A549 (cell line): ENCODE data around the gene CCDC157. TPM values are rescaled to one million over a fixed set of nuclear protein-coding genes. Genes with fewer than 3 reads are reported as not detected.
A peak's percentile ranks its signal among the peaks of the same experiment; 100 is the strongest.

ENCODE experiments used
- ATAC-seq, 2 experiments: fragments of 200-7000 bp in 1 of 2; fragments of >200 bp in 1 of 2; cut with Nextera tagmentation in 1 of 2; cut with Tn5 transposase in 1 of 2; 3 replicates each; pipeline versions ENCODE4 v1.8.0 to v1.9.1; 2018 to 2020; ENCODE audit warnings: mild to moderate bottlenecking in 1 of 2, moderate library complexity in 1 of 2
- CTCF ChIA-PET: fragments of 300-600 bp; sonication (Branson Sonifier 250); formaldehyde crosslinking; extraction: SDS; loops from one replicate; lab custom pipeline; 2021; ENCODE audit warnings: antibody characterized with exemption, inconsistent platforms; lab: Yijun Ruan, JAX
- POLR2A ChIA-PET: fragments of 350-600 bp; formaldehyde crosslinking; extraction: SDS; loops from one replicate; lab custom pipeline; 2021; ENCODE audit warnings: antibody characterized with exemption, inconsistent platforms; lab: Yijun Ruan, JAX
- DNase-seq, 2 experiments: peaks; one replicate each; pipeline versions ENCODE4 v3.0.0 to v3.0.0-alpha.2; 2011 to 2016; ENCODE audit warnings: low read depth in 1 of 2, low spot score in 1 of 2
- FAIRE-seq: peaks from 2 replicates; lab custom pipeline; 2011; peaks lifted over from hg19 to GRCh38; lab: Jason Lieb, UNC
- H3K27ac ChIP-seq, 2 experiments: fragments of >200 bp; sonication (Bioruptor Twin); formaldehyde crosslinking; 3 replicates each; pipeline ENCODE4 v1.5.1; 2016 to 2017
- H3K4me1 ChIP-seq: fragments of >200 bp; sonication (Bioruptor Twin); formaldehyde crosslinking; 3 replicates; pipeline ENCODE4 v1.6.1; 2016
- H3K4me2 ChIP-seq: fragments of >200 bp; sonication (Bioruptor Twin); formaldehyde crosslinking; 3 replicates; pipeline ENCODE4 v1.6.1; 2016
- H3K4me3 ChIP-seq: fragments of >200 bp; sonication (Bioruptor Twin); formaldehyde crosslinking; 3 replicates; pipeline ENCODE4 v1.5.1; 2016
- H3K9me3 ChIP-seq: fragments of >200 bp; sonication (Bioruptor Twin); formaldehyde crosslinking; 3 replicates; pipeline ENCODE4 v1.6.1; 2016
- BHLHE40 ChIP-seq: IDR thresholded peaks from 2 replicates; pipeline ENCODE4 v1.6.1; 2012; ENCODE audit warnings: low read depth, low read length, inconsistent platforms
- CBX2 ChIP-seq: fragments of 200-600 bp; sonication (generic); IDR thresholded peaks from 2 replicates; pipeline ENCODE4 v1.6.1; 2016; ENCODE audit warnings: low read depth, mild to moderate bottlenecking, borderline replicate concordance
- CEBPB ChIP-seq, 2 experiments: fragments of >200 bp in 1 of 2; sonication (Bioruptor Twin) in 1 of 2; formaldehyde crosslinking in 1 of 2; IDR thresholded peaks; 2 replicates each; pipeline ENCODE4 v1.6.1; 2012 to 2016
- CHD2 ChIP-seq: fragments of 150-350 bp; IDR thresholded peaks from 2 replicates; pipeline ENCODE4 v1.6.1; 2014; ENCODE audit warnings: low read length; ENCODE audit not compliant: partially characterized antibody
- CHD4 ChIP-seq: fragments of 200-600 bp; sonication (generic); IDR thresholded peaks from 2 replicates; pipeline ENCODE4 v1.6.1; 2016; ENCODE audit warnings: antibody characterized with exemption, mild to moderate bottlenecking, borderline replicate concordance
- E2F6 ChIP-seq: IDR thresholded peaks from 2 replicates; pipeline ENCODE4 v1.6.1; 2012; ENCODE audit warnings: low read depth, borderline replicate concordance
- EHF ChIP-seq: fragments of 250-450 bp; sonication (Bioruptor Pico); IDR thresholded peaks from 2 replicates; pipeline ENCODE4 v1.5.0; 2020; ENCODE audit warnings: mild to moderate bottlenecking
- FOSL2 ChIP-seq, 2 experiments: fragments of 450-650 bp in 1 of 2; fragments of >200 bp in 1 of 2; sonication (Bioruptor Twin) in 1 of 2; formaldehyde crosslinking; IDR thresholded peaks; 2 replicates each; pipeline versions ENCODE4 v1.5.0 to v1.6.1; 2016 to 2020; ENCODE audit warnings: mild to moderate bottlenecking in 1 of 2, moderate library complexity in 1 of 2
- FOXS1 ChIP-seq: fragments of 250-450 bp; sonication (Bioruptor Pico); IDR thresholded peaks from 2 replicates; pipeline ENCODE4 v1.5.0; 2020; ENCODE audit warnings: mild to moderate bottlenecking, moderate library complexity
- GATA3 ChIP-seq: IDR thresholded peaks from 2 replicates; pipeline ENCODE4 v1.6.1; 2012; ENCODE audit warnings: borderline replicate concordance
- HMGXB4 ChIP-seq: fragments of 250-450 bp; sonication (Bioruptor Pico); IDR thresholded peaks from 2 replicates; pipeline ENCODE4 v1.5.0; 2021; ENCODE audit warnings: mild to moderate bottlenecking, moderate library complexity, borderline replicate concordance
- JUN ChIP-seq, 2 experiments: fragments of >200 bp; sonication (Bioruptor Twin); formaldehyde crosslinking; IDR thresholded peaks; 2 replicates in 1 of 2; 3 replicates in 1 of 2; pipeline ENCODE4 v1.6.1; 2016 to 2017
- MAX ChIP-seq: IDR thresholded peaks from 2 replicates; pipeline ENCODE4 v1.6.1; 2012
- MAZ ChIP-seq: fragments of 150-350 bp; IDR thresholded peaks from 2 replicates; pipeline ENCODE4 v1.6.1; 2014; ENCODE audit warnings: antibody characterized with exemption, low read depth, low read length, borderline replicate concordance
- MYC ChIP-seq: IDR thresholded peaks from 2 replicates; pipeline ENCODE4 v1.6.1; 2012; ENCODE audit warnings: mild to moderate bottlenecking, inconsistent platforms, low read length, improper control_type of control experiment, borderline replicate concordance
- PBX3 ChIP-seq: IDR thresholded peaks from 2 replicates; pipeline ENCODE4 v1.6.1; 2012
- POLR2A ChIP-seq: IDR thresholded peaks from 2 replicates; pipeline ENCODE4 v1.6.1; 2012; ENCODE audit warnings: mild to moderate bottlenecking, low read length
- RAD21 ChIP-seq, 2 experiments: fragments of >200 bp in 1 of 2; sonication (Bioruptor Twin) in 1 of 2; formaldehyde crosslinking in 1 of 2; IDR thresholded peaks in 1 of 2; conservative IDR thresholded peaks in 1 of 2; 2 replicates in 1 of 2; 3 replicates in 1 of 2; pipeline ENCODE4 v1.6.1; 2012 to 2018; ENCODE audit warnings: inconsistent platforms in 1 of 2
- RARB ChIP-seq: fragments of 250-450 bp; sonication (Bioruptor Pico); IDR thresholded peaks from 2 replicates; pipeline ENCODE4 v1.8.0; 2021; ENCODE audit warnings: mild to moderate bottlenecking, moderate library complexity
- REST ChIP-seq: fragments of 200-600 bp; sonication (generic); IDR thresholded peaks from 2 replicates; pipeline ENCODE4 v1.6.1; 2016; ENCODE audit warnings: antibody characterized with exemption, mild to moderate bottlenecking, moderate library complexity
- SREBF2 ChIP-seq: fragments of 450-650 bp; IDR thresholded peaks from 2 replicates; pipeline ENCODE4 v1.6.1; 2014; ENCODE audit warnings: mild to moderate bottlenecking, moderate library complexity
- TP53 ChIP-seq: fragments of 250-450 bp; sonication (Bioruptor Pico); IDR thresholded peaks from 2 replicates; pipeline ENCODE4 v1.5.0; 2021; ENCODE audit warnings: mild to moderate bottlenecking, moderate library complexity
- USF2 ChIP-seq: fragments of 450-650 bp; IDR thresholded peaks from 2 replicates; pipeline ENCODE4 v1.6.1; 2014; ENCODE audit warnings: antibody characterized with exemption
- WGBS: methylation state at CpG from one replicate; pipeline ENCODE4 v1.1.6; 2017; ENCODE audit errors: missing lambda C conversion rate; 5-methylcytosine and 5-hydroxymethylcytosine counted together
- polyA plus RNA-seq, 4 experiments: library from polyadenylated mRNA; depleted of rRNA in 3 of 4; stranded (reverse); fragments of >200 nt; fragmentation: RNase III in 1 of 4; extraction: RNeasy Plus Mini Kit Qiagen cat#74134 plus additional on column Dnase treatment in 1 of 4; gene quantifications; 2 replicates in 3 of 4; 3 replicates in 1 of 4; pipeline ENCODE4 v1.2.3, GENCODE V29; 2011 to 2017

Gene CCDC157
- polyA plus RNA-seq, 2 of the 4 experiments (the other 2 are of a cell fraction) = 1.4 to 2.5 TPM

GRCh38 chr22:30406400-30406799, 49.6 kb downstream of the CCDC157 start:
- H3K9me3 ChIP-seq = no peaks in the 10 kb centered on the region
- FAIRE-seq (no peak), ATAC-seq (no peak)
- CTCF ChIA-PET = interaction anchor here (0.8 to 2.9 kb wide), 3 partner anchors 16 to 38 kb away, joined by 3 to 12 read pairs (median 3); partner anchors contain the start of gene RNF215
- peaks cover 12% of the 10 kb centered on the region for H3K4me1 ChIP-seq
- no peak overlapping the region for H3K4me2 ChIP-seq
- TF ChIP-seq REST (no peak), JUN (IDR thresholded peaks at IDR 0.05) (no peak), CHD2 (no peak), MAX (no peak), PBX3 (no peak), RAD21 (conservative IDR thresholded peaks at IDR 0.05 in 1 of 2, IDR thresholded peaks at IDR 0.05 in 1 of 2) (no peak), GATA3 (no peak), POLR2A (no peak)
- TF ChIP-seq, all 56 proteins: peak for 0
- no peak overlapping the region for H3K27ac ChIP-seq
- no peak for DNase-seq
- POLR2A ChIA-PET = no interaction called here
- H3K4me3 ChIP-seq = no peak overlapping the region
- WGBS = 96% methylated on average over 6 of the region's 6 CpGs

- FAIRE-seq (no peak), ATAC-seq (peak; percentile 62 to 65; a peak in 4 of 6 replicates), DNase-seq (no peak)
- TF ChIP-seq POLR2A = no peak
- no peak for TF ChIP-seq CBX2
- TF ChIP-seq EHF = no peak
- TF ChIP-seq RARB (CRISPR knock-in tag) = no peak
- CTCF ChIA-PET = interaction anchor here (0.6 to 1.1 kb wide), 3 partner anchors 9 to 815 kb away, joined by 3 read pairs; no protein-coding TSS in a partner anchor
- POLR2A ChIA-PET = interaction anchor here (0.6 kb wide), 1 partner anchor 20 kb away, joined by 7 read pairs; no protein-coding TSS in a partner anchor
- Histone ChIP-seq H3K9me3 (no peaks in the 10 kb centered on the region), H3K4me2 (no peak overlapping the region), H3K27ac (peak overlapping the region; percentile 50 to 64; a peak in 3 of 6 replicates), H3K4me3 (no peak overlapping the region), H3K4me1 (peaks cover 7% of the 10 kb centered on the region; the same call in 2 of the 3 replicates)
- WGBS = 61% methylated on average over 10 of the region's 13 CpGs
These were observed 51.7 kb downstream of the CCDC157 start for GRCh38 chr22:30408388-30409102.

GRCh38 chr22:30411780-30412179, 55.0 kb downstream of the CCDC157 start:
- DNase-seq (no peak), ATAC-seq (no peak), FAIRE-seq (no peak)
- CTCF ChIA-PET = interaction anchor here (0.7 to 2.7 kb wide), 4 partner anchors 21 to 55 kb away, joined by 3 to 11 read pairs (median 6); partner anchors contain the start of genes CCDC157, RNF215 and SF3A1
- Histone ChIP-seq H3K4me3 (no peak overlapping the region), H3K9me3 (no peaks in the 10 kb centered on the region), H3K27ac (no peak overlapping the region), H3K4me1 (peaks cover 18% of the 10 kb centered on the region), H3K4me2 (no peak overlapping the region)
- POLR2A ChIA-PET = interaction anchor here (0.8 kb wide), 1 partner anchor 15 kb away, joined by 3 read pairs; the partner anchor contains the start of gene SEC14L2
- 76% methylated on average over 3 of the region's 3 CpGs for WGBS
- no peak for TF ChIP-seq EHF
- TF ChIP-seq CHD2 = no peak
- TF ChIP-seq SREBF2 = no peak
- no peak for TF ChIP-seq POLR2A
- TF ChIP-seq TP53 = no peak
- TF ChIP-seq CHD4 = no peak
- no peak for TF ChIP-seq FOSL2 (IDR thresholded peaks at IDR 0.05)
- TF ChIP-seq FOSL2 (CRISPR knock-in tag; IDR thresholded peaks at IDR 0.05) = no peak
- no peak for TF ChIP-seq BHLHE40
- no peak for TF ChIP-seq JUN (IDR thresholded peaks at IDR 0.05)
- no peak for TF ChIP-seq HMGXB4 (CRISPR knock-in tag)
- no peak for TF ChIP-seq USF2
- no peak for TF ChIP-seq GATA3
- no peak for TF ChIP-seq CEBPB (IDR thresholded peaks at IDR 0.05)
- no peak for TF ChIP-seq E2F6
- TF ChIP-seq FOXS1 (CRISPR knock-in tag) = no peak
- TF ChIP-seq MYC = no peak
- no peak for TF ChIP-seq CBX2
- no peak for TF ChIP-seq MAZ
- TF ChIP-seq RARB (CRISPR knock-in tag) = no peak
